MM.1S (cell line): ENCODE data around the gene FADS3.
"Not testable (repeated sequence)": the region's sequence is repeated elsewhere in the genome, so short reads cannot be mapped to it uniquely, and the experiment has no call there.

Experiments
- DNase-seq: peaks from one replicate; pipeline ENCODE4 v3.0.0-alpha.2; 2015
- H2AFZ ChIP-seq: fragments of 300-600 bp; sonication (generic); 2 replicates; pipeline ENCODE4 v1.6.0; 2016; ENCODE audit warnings: antibody characterized with exemption, low read length
- H3F3A ChIP-seq: fragments of 300-600 bp; sonication (generic); 2 replicates; pipeline ENCODE4 v1.6.1; 2016; ENCODE audit warnings: mild to moderate bottlenecking, antibody characterized with exemption, low read length, moderate library complexity, mixed read lengths; ENCODE audit not compliant: insufficient read depth
- H3K27ac ChIP-seq: fragments of 300-600 bp; sonication (generic); 2 replicates; pipeline ENCODE4 v1.5.1; 2016; ENCODE audit warnings: mild to moderate bottlenecking, low read length
- H3K27me3 ChIP-seq: fragments of 300-600 bp; sonication (generic); replicated peaks from 2 replicates; pipeline ENCODE4 v1.6.0; 2016; ENCODE audit warnings: low read length; ENCODE audit not compliant: insufficient read depth
- H3K36me3 ChIP-seq: fragments of 300-600 bp; sonication (generic); replicated peaks from 2 replicates; pipeline ENCODE4 v1.6.1; 2016; ENCODE audit warnings: mild to moderate bottlenecking, low read length, mixed read lengths; ENCODE audit not compliant: insufficient read depth
- H3K4me1 ChIP-seq: fragments of 300-600 bp; sonication (generic); 2 replicates; pipeline ENCODE4 v1.6.1; 2016; ENCODE audit warnings: low read length, mixed read lengths
- H3K4me2 ChIP-seq: fragments of 300-600 bp; sonication (generic); 2 replicates; pipeline ENCODE4 v1.6.0; 2016; ENCODE audit warnings: low read depth, low read length
- H3K4me3 ChIP-seq: fragments of 300-600 bp; sonication (generic); 2 replicates; pipeline ENCODE4 v1.5.1; 2016; ENCODE audit warnings: low read length, mixed read lengths
- H3K79me2 ChIP-seq: fragments of 300-600 bp; sonication (generic); 2 replicates; pipeline ENCODE4 v1.6.1; 2016; ENCODE audit warnings: mixed run types, low read length, mixed read lengths
- H3K9ac ChIP-seq: fragments of 300-600 bp; sonication (generic); 2 replicates; pipeline ENCODE4 v1.6.1; 2016; ENCODE audit warnings: low read length, mixed read lengths
- H3K9me2 ChIP-seq: fragments of 300-600 bp; sonication (generic); replicated peaks from 2 replicates; pipeline ENCODE4 v1.6.1; 2016; ENCODE audit warnings: mild to moderate bottlenecking, low read length, mixed read lengths; ENCODE audit not compliant: insufficient read depth
- H3K9me3 ChIP-seq: fragments of 300-600 bp; sonication (generic); replicated peaks from 2 replicates; pipeline ENCODE4 v1.6.1; 2016; ENCODE audit warnings: mild to moderate bottlenecking, low read length, mixed read lengths; ENCODE audit not compliant: insufficient read depth
- H4K20me1 ChIP-seq: fragments of 300-600 bp; sonication (generic); 2 replicates; pipeline ENCODE4 v1.6.1; 2016; ENCODE audit warnings: mild to moderate bottlenecking, low read length, moderate library complexity, mixed read lengths; ENCODE audit not compliant: insufficient read depth
- CTCF ChIP-seq: fragments of 300-600 bp; sonication (generic); IDR thresholded peaks from 2 replicates; pipeline ENCODE4 v1.5.1; 2016; ENCODE audit warnings: antibody characterized with exemption, low read length, mixed read lengths
- EZH2 ChIP-seq: fragments of 300-600 bp; sonication (generic); optimal IDR thresholded peaks from 2 replicates; pipeline ENCODE3; 2017; ENCODE audit warnings: low read depth, mild to moderate bottlenecking, antibody characterized with exemption, low read length, mixed read lengths
- EZH2phosphoT487 ChIP-seq: fragments of 300-600 bp; sonication (generic); IDR thresholded peaks from 2 replicates; pipeline ENCODE4 v1.6.1; 2018; ENCODE audit warnings: antibody characterized with exemption, low read length

FADS3 gene

GRCh38 chr11:61882879-61883278 lies 8.5 kb downstream of the FADS3 start:
- Histone ChIP-seq H3K27me3 (peaks cover 31% of the 10 kb centered on the region; the same call in 1 of the 2 replicates), H3K4me1 (no peaks in the 10 kb centered on the region), H3F3A (no peaks in the 10 kb centered on the region), H3K9ac (no peak overlapping the region), H3K4me3 (no peak overlapping the region), H2AFZ (no peak overlapping the region), H3K4me2 (no peak overlapping the region), H3K79me2 (no peaks in the 10 kb centered on the region), H3K36me3 (no peaks in the 10 kb centered on the region), H3K9me2 (no peaks in the 10 kb centered on the region), H4K20me1 (no peaks in the 10 kb centered on the region), H3K9me3 (no peaks in the 10 kb centered on the region), H3K27ac (no peak overlapping the region)
- TF ChIP-seq EZH2phosphoT487 (no peak), EZH2 (no peak), CTCF (no peak)
- DNase-seq: no peak

GRCh38 chr11:61882267-61882666 lies 9.1 kb downstream of the FADS3 start:
- peaks cover 35% of the 10 kb centered on the region for H3K27me3 ChIP-seq
- not testable (repeated sequence) for H3K27ac ChIP-seq, H4K20me1 ChIP-seq, H3K79me2 ChIP-seq, H3F3A ChIP-seq, H2AFZ ChIP-seq, DNase-seq, H3K9me3 ChIP-seq, H3K36me3 ChIP-seq, H3K4me2 ChIP-seq, H3K9me2 ChIP-seq, H3K9ac ChIP-seq, H3K4me1 ChIP-seq, H3K4me3 ChIP-seq

- Histone ChIP-seq H2AFZ (no peak overlapping the region), H3K36me3 (no peaks in the 10 kb centered on the region), H3K9me2 (no peaks in the 10 kb centered on the region), H3K9me3 (no peaks in the 10 kb centered on the region), H3K27ac (no peak overlapping the region), H3K4me1 (no peaks in the 10 kb centered on the region), H3K4me3 (no peak overlapping the region), H3K9ac (no peak overlapping the region), H3K27me3 (peaks cover 40% of the 10 kb centered on the region), H3K4me2 (no peak overlapping the region), H4K20me1 (no peaks in the 10 kb centered on the region), H3F3A (no peaks in the 10 kb centered on the region), H3K79me2 (no peaks in the 10 kb centered on the region)
- TF ChIP-seq CTCF (no peak), EZH2 (no peak), EZH2phosphoT487 (no peak)
- DNase-seq: no peak
These were observed 9.9 kb downstream of the FADS3 start for GRCh38 chr11:61881397-61881796.

GRCh38 chr11:61880454-61880853 lies 10.9 kb downstream of the FADS3 start:
- H3K4me3 ChIP-seq: no peak overlapping the region
- H3K36me3 ChIP-seq: no peaks in the 10 kb centered on the region
- H2AFZ ChIP-seq: no peak overlapping the region
- H3K9me3 ChIP-seq: no peaks in the 10 kb centered on the region
- no peaks in the 10 kb centered on the region for H4K20me1 ChIP-seq
- H3F3A ChIP-seq: no peaks in the 10 kb centered on the region
- no peak overlapping the region for H3K4me2 ChIP-seq
- no peak overlapping the region for H3K9ac ChIP-seq
- H3K4me1 ChIP-seq: no peaks in the 10 kb centered on the region
- H3K27me3 ChIP-seq: peaks cover 48% of the 10 kb centered on the region
- no peak for DNase-seq
- H3K79me2 ChIP-seq: no peaks in the 10 kb centered on the region
- H3K27ac ChIP-seq: no peak overlapping the region
- no peak for TF ChIP-seq CTCF
- no peak for TF ChIP-seq EZH2
- no peak for TF ChIP-seq EZH2phosphoT487
- H3K9me2 ChIP-seq: no peaks in the 10 kb centered on the region
